Ascending aorta (tissue), 2 donors: ENCODE measurements around the gene ADAT1. TPM values are rescaled to one million over a fixed set of nuclear protein-coding genes. Genes with fewer than 3 reads are reported as not detected.
A peak's percentile ranks its signal among the peaks of the same experiment; 100 is the strongest.

Experiments
- DNase-seq, 2 donors: peaks; one replicate each; pipeline ENCODE4 v3.0.0-alpha.2; 2019; ENCODE audit warnings: low spot score in 2 of 2
- H3K27ac ChIP-seq, 2 donors: fragments of 200-600 bp; sonication (generic); one replicate each; pipeline ENCODE4 v1.5.1; 2016 to 2017; ENCODE audit warnings: mild to moderate bottlenecking in 1 of 2
- H3K27me3 ChIP-seq: fragments of 200-600 bp; sonication (generic); one replicate; pipeline ENCODE4 v1.5.1; 2017
- H3K36me3 ChIP-seq, 2 donors: fragments of 200-600 bp; sonication (generic); one replicate each; pipeline ENCODE4 v1.5.1; 2016
- H3K4me1 ChIP-seq, 2 donors: fragments of 200-600 bp; sonication (generic); one replicate each; pipeline ENCODE4 v1.5.1; 2016 to 2017; ENCODE audit warnings: mild to moderate bottlenecking in 1 of 2
- H3K4me3 ChIP-seq, 2 donors: fragments of 200-600 bp; sonication (generic); one replicate each; pipeline ENCODE4 v1.5.1; 2016 to 2017; ENCODE audit warnings: mild to moderate bottlenecking in 1 of 2
- H3K9me3 ChIP-seq, 2 donors: fragments of 200-600 bp; sonication (generic); one replicate each; pipeline ENCODE4 v1.5.1; 2016
- intact Hi-C: fragments of 100-400 bp; cut with DNase I; formaldehyde crosslinking; loops from one replicate; pipeline ENCODE4 v1.15.1; 2023
- total RNA-seq: library from RNA; depleted of rRNA; stranded (reverse); fragments of >200 nt; gene quantifications from one replicate; pipeline ENCODE4 v1.1.0, GENCODE V29; 2016
- TF ChIP-seq, protein P1 (sequence below), 3 experiments: fragments of 200-600 bp in 2 of 3; fragments of 450-650 bp in 1 of 3; sonication (generic) in 2 of 3; IDR thresholded peaks; one replicate each; pipeline ENCODE4 v1.5.1; 2016 to 2019; ENCODE audit warnings: antibody characterized with exemption in 3 of 3, mild to moderate bottlenecking in 1 of 3, moderate library complexity in 1 of 3

Gene ADAT1
- total RNA-seq, 1 donor from 2014 or later = 21.2 TPM

DNA sequence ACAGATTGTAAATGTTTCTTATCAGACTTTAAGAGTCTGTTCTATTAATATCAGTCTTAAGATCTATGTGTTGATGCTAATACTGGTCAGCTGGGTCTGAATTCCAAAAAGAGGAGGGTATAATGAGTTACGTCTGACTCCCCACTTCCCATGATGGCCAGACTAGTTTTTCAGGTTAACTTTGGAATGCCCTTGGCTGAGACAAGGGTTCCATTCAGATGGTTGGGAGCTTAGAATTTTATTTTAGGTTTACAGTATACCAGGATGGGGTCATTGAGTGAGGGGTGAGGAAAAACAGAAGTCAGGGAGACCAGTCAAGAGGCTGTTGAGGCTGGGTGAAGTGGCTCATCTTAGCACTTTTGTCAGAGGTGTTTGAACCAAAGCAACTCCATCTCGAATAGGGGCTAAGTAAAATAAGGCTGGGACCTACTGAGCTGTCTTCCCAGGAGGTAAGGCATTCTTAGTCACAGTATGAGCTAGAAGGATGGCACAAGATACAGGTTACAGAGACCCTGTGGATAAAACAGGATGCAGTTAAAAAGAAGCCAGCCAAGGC, 64.2 kb downstream of the ADAT1 start:
- intact Hi-C loops = loop anchor here (5.0 kb wide), 1 partner anchor 97 kb away; the partner anchor contains the start of gene TMEM170A

GRCh38 chr16:75556431-75556950, 66.6 kb downstream of the ADAT1 start:
- H3K27me3 ChIP-seq = no peaks in the 10 kb centered on the region
- H3K9me3 ChIP-seq = no peaks in the 10 kb centered on the region
- peaks cover 0 to 5% of the 10 kb centered on the region in 2 donors for H3K4me1 ChIP-seq
- intact Hi-C loops = loop anchor here (1.0 to 5.0 kb wide), 5 partner anchors 10 to 94 kb away; partner anchors contain the start of genes ADAT1, GABARAPL2 and TMEM170A
- peak overlapping the region; percentile 63 to 71 for H3K27ac ChIP-seq
- DNase-seq = no peak
- no peaks in the 10 kb centered on the region for H3K36me3 ChIP-seq
- TF ChIP-seq, protein P1, sequence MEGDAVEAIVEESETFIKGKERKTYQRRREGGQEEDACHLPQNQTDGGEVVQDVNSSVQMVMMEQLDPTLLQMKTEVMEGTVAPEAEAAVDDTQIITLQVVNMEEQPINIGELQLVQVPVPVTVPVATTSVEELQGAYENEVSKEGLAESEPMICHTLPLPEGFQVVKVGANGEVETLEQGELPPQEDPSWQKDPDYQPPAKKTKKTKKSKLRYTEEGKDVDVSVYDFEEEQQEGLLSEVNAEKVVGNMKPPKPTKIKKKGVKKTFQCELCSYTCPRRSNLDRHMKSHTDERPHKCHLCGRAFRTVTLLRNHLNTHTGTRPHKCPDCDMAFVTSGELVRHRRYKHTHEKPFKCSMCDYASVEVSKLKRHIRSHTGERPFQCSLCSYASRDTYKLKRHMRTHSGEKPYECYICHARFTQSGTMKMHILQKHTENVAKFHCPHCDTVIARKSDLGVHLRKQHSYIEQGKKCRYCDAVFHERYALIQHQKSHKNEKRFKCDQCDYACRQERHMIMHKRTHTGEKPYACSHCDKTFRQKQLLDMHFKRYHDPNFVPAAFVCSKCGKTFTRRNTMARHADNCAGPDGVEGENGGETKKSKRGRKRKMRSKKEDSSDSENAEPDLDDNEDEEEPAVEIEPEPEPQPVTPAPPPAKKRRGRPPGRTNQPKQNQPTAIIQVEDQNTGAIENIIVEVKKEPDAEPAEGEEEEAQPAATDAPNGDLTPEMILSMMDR (IDR thresholded peaks at IDR 0.05) = no peak
- H3K4me3 ChIP-seq = peak overlapping the region; percentile 64 to 84

More for the DNA sequence above, 64.2 kb downstream of the ADAT1 start:
- TF ChIP-seq, protein P1 (IDR thresholded peaks at IDR 0.05) = no peak
- Histone ChIP-seq H3K4me1 (peaks cover 0 to 5% of the 10 kb centered on the region in 2 donors), H3K36me3 (no peaks in the 10 kb centered on the region), H3K27me3 (no peaks in the 10 kb centered on the region), H3K4me3 (no peak overlapping the region), H3K27ac (no peak overlapping the region), H3K9me3 (no peaks in the 10 kb centered on the region)
- DNase-seq = peak in 1 of 2 donors; percentile 19

- DNase-seq = peak; percentile 91 to 99
- Histone ChIP-seq H3K4me3 (peak within 1 kb of the TSS; percentile 64 to 84), H3K4me1 (peaks cover 0 to 5% of the 10 kb centered on the region in 2 donors), H3K9me3 (no peaks in the 10 kb centered on the region), H3K27ac (peak within 1 kb of the TSS; percentile 63 to 80), H3K27me3 (no peaks in the 10 kb centered on the region), H3K36me3 (no peaks in the 10 kb centered on the region)
- intact Hi-C loops = loop anchor here (1.0 to 5.0 kb wide), 5 partner anchors 10 to 94 kb away; partner anchors contain the start of genes ADAT1, GABARAPL2 and TMEM170A
- TF ChIP-seq, protein P1 (IDR thresholded peaks at IDR 0.05) = no peak
Measured at GRCh38 chr16:75555707-75556430, 67.2 kb downstream of the ADAT1 start, which contains the start of gene TMEM231. TSS of gene TMEM231 (minus strand) at chr16:75556252. CDS start at chr16:75556209, 43 bp downstream.

GRCh38 chr16:75555213-75555706, 67.8 kb downstream of the ADAT1 start:
- Histone ChIP-seq H3K9me3 (no peaks in the 10 kb centered on the region), H3K27me3 (no peaks in the 10 kb centered on the region), H3K27ac (peak overlapping the region; percentile 63 to 80), H3K4me1 (peaks cover 0 to 5% of the 10 kb centered on the region in 2 donors), H3K4me3 (peak overlapping the region; percentile 64 to 84), H3K36me3 (no peaks in the 10 kb centered on the region)
- peak; percentile 29 to 92 for DNase-seq
- TF ChIP-seq, protein P1 (IDR thresholded peaks at IDR 0.05) = no peak
- intact Hi-C loops = loop anchor here (5.0 kb wide), 1 partner anchor 93 kb away; the partner anchor contains the start of gene TMEM170A

GRCh38 chr16:75552951-75553350, 70.1 kb downstream of the ADAT1 start:
- no peaks in the 10 kb centered on the region for H3K36me3 ChIP-seq
- TF ChIP-seq, protein P1 (IDR thresholded peaks at IDR 0.05) = no peak
- H3K4me3 ChIP-seq = no peak overlapping the region
- H3K27me3 ChIP-seq = no peaks in the 10 kb centered on the region
- H3K27ac ChIP-seq = peak overlapping the region in 1 of 2 donors; percentile 34
- H3K4me1 ChIP-seq = peaks cover 0 to 5% of the 10 kb centered on the region in 2 donors
- no peaks in the 10 kb centered on the region for H3K9me3 ChIP-seq
- no peak for DNase-seq
- intact Hi-C loops = no loop called here
